ENCODE measurements around the gene ELK3.

Gene ELK3

GRCh38 chr12:96301732-96302131 lies 107.6 kb downstream of the ELK3 start:
- TF ChIP-seq POLR2AphosphoS5 (IDR thresholded peaks at IDR 0.05; ENCODE audit: low read depth) (no peak), REST (IDR thresholded peaks at IDR 0.05; ENCODE audit: insufficient replicate concordance, low read depth) (no peak), CTCF (IDR thresholded peaks at IDR 0.05; ENCODE audit: insufficient read depth, low read length) (no peak), SPI1 (IDR thresholded peaks at IDR 0.05; ENCODE audit: borderline replicate concordance, low read depth) (no peak), GABPA (IDR thresholded peaks at IDR 0.05; ENCODE audit: low read depth) (no peak)
- no peak for DNase-seq (ENCODE audit: low read depth in 1 of 2, low spot score in 1 of 2)
- Histone ChIP-seq H3K27me3 (ENCODE audit: insufficient read depth, poor library complexity, severe bottlenecking) (no peaks in the 10 kb centered on the region), H3K27ac (replicated peaks) (no peak overlapping the region), H3K4me3 (replicated peaks; ENCODE audit: insufficient read depth, low read length) (no peak overlapping the region)

GRCh38 chr12:96302687-96303310 lies 108.6 kb downstream of the ELK3 start:
- Histone ChIP-seq H3K27ac (replicated peaks) (no peak overlapping the region), H3K27me3 (ENCODE audit: insufficient read depth, poor library complexity, severe bottlenecking) (no peaks in the 10 kb centered on the region), H3K4me3 (replicated peaks; ENCODE audit: insufficient read depth, low read length) (no peak overlapping the region)
- TF ChIP-seq POLR2AphosphoS5 (IDR thresholded peaks at IDR 0.05; ENCODE audit: low read depth) (no peak), SPI1 (IDR thresholded peaks at IDR 0.05; ENCODE audit: borderline replicate concordance, low read depth) (no peak), REST (IDR thresholded peaks at IDR 0.05; ENCODE audit: insufficient replicate concordance, low read depth) (no peak), GABPA (IDR thresholded peaks at IDR 0.05; ENCODE audit: low read depth) (no peak), CTCF (IDR thresholded peaks at IDR 0.05; ENCODE audit: insufficient read depth, low read length) (no peak)
- DNase-seq (ENCODE audit: low read depth in 1 of 2, low spot score in 1 of 2) = no peak

- H3K27ac ChIP-seq (replicated peaks) = no peak overlapping the region
- H3K4me3 ChIP-seq (replicated peaks; ENCODE audit: insufficient read depth, low read length) = no peak overlapping the region
- H3K27me3 ChIP-seq (ENCODE audit: insufficient read depth, poor library complexity, severe bottlenecking) = no peaks in the 10 kb centered on the region
- TF ChIP-seq GABPA (IDR thresholded peaks at IDR 0.05; ENCODE audit: low read depth) (no peak), CTCF (IDR thresholded peaks at IDR 0.05; ENCODE audit: insufficient read depth, low read length) (no peak), POLR2AphosphoS5 (IDR thresholded peaks at IDR 0.05; ENCODE audit: low read depth) (no peak), REST (IDR thresholded peaks at IDR 0.05; ENCODE audit: insufficient replicate concordance, low read depth) (no peak), SPI1 (IDR thresholded peaks at IDR 0.05; ENCODE audit: borderline replicate concordance, low read depth) (no peak)
- DNase-seq (ENCODE audit: low read depth in 1 of 2, low spot score in 1 of 2) = no peak
These were observed 109.5 kb downstream of the ELK3 start for GRCh38 chr12:96303653-96304052.
